HG03196 (cell line): ENCODE data around the gene PSG5.
"Not testable (repeated sequence)": the region's sequence is repeated elsewhere in the genome, so short reads cannot be mapped to it uniquely, and the experiment has no call there.

ENCODE experiments used
- ATAC-seq: cut with Tn5 transposase; IDR thresholded peaks from one replicate; pipeline ENCODE4 v1.9.1; 2021; ENCODE audit not compliant: unreplicated experiment

PSG5 gene

GRCh38 chr19:43186311-43186935, at the start of gene PSG5:
Gene PSG5, minus strand, starts transcription at chr19:43186536. Its CDS starts 131 bp downstream, at chr19:43186405.
- ATAC-seq, result not testable (repeated sequence)

- not testable (repeated sequence) for ATAC-seq
Observed at GRCh38 chr19:43235686-43236085, 49.4 kb upstream of the PSG5 start.

- ATAC-seq, result no peak
Observed at GRCh38 chr19:43229315-43229714, 43.0 kb upstream of the PSG5 start.

- ATAC-seq, result not testable (repeated sequence)
Observed at GRCh38 chr19:43228730-43229129, 42.4 kb upstream of the PSG5 start.

GRCh38 chr19:43226986-43227385, 40.6 kb upstream of the PSG5 start:
- not testable (repeated sequence) for ATAC-seq

GRCh38 chr19:43224855-43225253, 38.5 kb upstream of the PSG5 start:
- no peak for ATAC-seq

GRCh38 chr19:43224201-43224854, 38.0 kb upstream of the PSG5 start:
- not testable (repeated sequence) for ATAC-seq

GRCh38 chr19:43221891-43222290, 35.6 kb upstream of the PSG5 start:
- ATAC-seq, result not testable (repeated sequence)

GRCh38 chr19:43219136-43219535, 32.8 kb upstream of the PSG5 start:
- not testable (repeated sequence) for ATAC-seq

GRCh38 chr19:43215881-43216280, 29.5 kb upstream of the PSG5 start:
- ATAC-seq, result not testable (repeated sequence)

GRCh38 chr19:43207991-43208390, 21.7 kb upstream of the PSG5 start:
- no peak for ATAC-seq

GRCh38 chr19:43207174-43207573, 20.8 kb upstream of the PSG5 start:
- not testable (repeated sequence) for ATAC-seq

- ATAC-seq, result not testable (repeated sequence)
Observed at GRCh38 chr19:43205471-43206105, 19.3 kb upstream of the PSG5 start, which contains the start of gene PSG4. Gene PSG4, minus strand, starts transcription at chr19:43205638. Its CDS starts 102 bp downstream, at chr19:43205536.

- ATAC-seq, result not testable (repeated sequence)
Observed at GRCh38 chr19:43203611-43204010, 17.3 kb upstream of the PSG5 start.

- not testable (repeated sequence) for ATAC-seq
Observed at GRCh38 chr19:43201891-43202290, 15.6 kb upstream of the PSG5 start.

GRCh38 chr19:43201337-43201801, 15.0 kb upstream of the PSG5 start:
- not testable (repeated sequence) for ATAC-seq

- not testable (repeated sequence) for ATAC-seq
Observed at GRCh38 chr19:43198686-43199419, 12.5 kb upstream of the PSG5 start.

- not testable (repeated sequence) for ATAC-seq
Observed at GRCh38 chr19:43197666-43198397, 11.5 kb upstream of the PSG5 start.

GRCh38 chr19:43194397-43194796, 8.1 kb upstream of the PSG5 start:
- not testable (repeated sequence) for ATAC-seq
